NCI-H524 treated with DMSO at 0.1 percent for 48 hours (cell line): Measurements from ENCODE around the gene SLC8A3.
A peak's percentile ranks its signal among the peaks of the same experiment; 100 is the strongest.

Experiments
- DNase-seq: peaks from one replicate; lab custom pipeline; 2025; lab: John Stamatoyannopoulos, UW

The SLC8A3 gene

DNA sequence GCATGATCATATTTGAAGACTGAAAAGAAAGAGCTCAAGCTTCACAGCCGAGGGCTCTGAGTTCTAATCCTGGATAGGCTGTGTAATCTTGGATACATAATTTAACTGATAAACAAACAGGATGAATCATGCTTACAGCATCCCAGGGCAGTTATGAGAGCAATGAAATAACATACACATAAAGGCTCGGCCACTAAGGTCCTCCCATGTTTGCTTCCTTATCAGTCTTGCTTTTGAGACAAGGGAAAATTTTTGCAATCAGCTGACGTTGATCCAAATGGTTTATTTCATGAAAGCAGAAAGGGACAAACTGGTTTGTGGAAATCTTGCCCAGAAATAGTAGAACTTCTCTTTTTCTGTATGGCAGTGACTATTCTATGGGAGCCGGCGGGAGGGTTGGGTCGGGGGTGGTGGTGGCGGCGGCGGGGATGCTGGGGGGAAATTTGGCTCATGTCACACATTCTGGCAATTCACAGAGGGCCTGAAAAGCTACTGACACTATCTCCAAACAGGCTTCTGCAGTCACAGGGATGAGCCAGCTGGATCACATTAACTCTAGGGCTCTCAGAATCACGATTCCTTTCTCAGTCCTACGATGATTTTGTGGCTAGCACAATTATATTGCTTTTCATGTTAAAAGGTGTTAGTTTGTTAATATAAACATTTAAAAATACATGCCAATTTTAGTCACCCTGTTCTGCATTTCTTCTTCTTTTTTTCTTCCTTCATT is 124.5 kb downstream of the SLC8A3 start:
- no peak for DNase-seq

DNA sequence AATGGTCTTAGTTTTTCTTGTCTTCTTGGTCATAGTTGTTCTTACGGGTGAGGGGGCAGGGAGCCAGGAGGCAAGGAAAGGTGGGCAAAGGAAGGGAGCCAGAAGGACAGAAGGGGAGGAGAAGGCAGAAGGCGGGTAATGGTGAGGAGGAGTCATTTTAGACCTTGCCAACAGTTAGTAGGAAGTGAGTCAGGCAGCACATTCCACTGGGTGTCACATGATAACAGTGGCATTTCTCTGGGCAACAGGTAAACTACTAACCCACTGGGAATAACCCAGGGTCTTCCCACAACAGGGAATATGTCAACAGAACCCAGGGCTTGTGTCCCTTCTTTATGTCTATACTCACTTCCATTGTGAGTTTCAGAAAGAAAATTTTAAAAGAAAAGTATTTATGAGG is 127.6 kb downstream of the SLC8A3 start:
- DNase-seq, result no peak

DNA sequence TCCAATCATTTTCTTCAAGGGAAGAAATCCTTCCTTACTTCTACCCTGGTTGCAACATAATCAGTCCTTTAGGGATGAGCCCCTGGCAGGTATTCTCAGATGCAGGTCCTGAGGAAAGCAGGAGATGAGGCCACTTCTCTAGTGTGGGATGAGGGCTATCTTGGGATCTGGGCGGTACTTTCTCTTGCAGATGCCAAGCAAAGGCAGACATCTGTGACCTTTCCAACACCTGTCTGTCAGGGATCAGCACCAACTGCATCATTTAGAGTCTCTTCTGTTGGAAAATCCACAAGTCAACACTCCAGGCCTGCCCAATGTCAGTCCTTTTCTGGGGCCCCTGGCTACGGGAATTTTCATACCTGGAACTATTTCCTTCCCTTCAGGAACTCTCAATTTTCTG is 129.2 kb downstream of the SLC8A3 start:
- DNase-seq, result no peak

DNA sequence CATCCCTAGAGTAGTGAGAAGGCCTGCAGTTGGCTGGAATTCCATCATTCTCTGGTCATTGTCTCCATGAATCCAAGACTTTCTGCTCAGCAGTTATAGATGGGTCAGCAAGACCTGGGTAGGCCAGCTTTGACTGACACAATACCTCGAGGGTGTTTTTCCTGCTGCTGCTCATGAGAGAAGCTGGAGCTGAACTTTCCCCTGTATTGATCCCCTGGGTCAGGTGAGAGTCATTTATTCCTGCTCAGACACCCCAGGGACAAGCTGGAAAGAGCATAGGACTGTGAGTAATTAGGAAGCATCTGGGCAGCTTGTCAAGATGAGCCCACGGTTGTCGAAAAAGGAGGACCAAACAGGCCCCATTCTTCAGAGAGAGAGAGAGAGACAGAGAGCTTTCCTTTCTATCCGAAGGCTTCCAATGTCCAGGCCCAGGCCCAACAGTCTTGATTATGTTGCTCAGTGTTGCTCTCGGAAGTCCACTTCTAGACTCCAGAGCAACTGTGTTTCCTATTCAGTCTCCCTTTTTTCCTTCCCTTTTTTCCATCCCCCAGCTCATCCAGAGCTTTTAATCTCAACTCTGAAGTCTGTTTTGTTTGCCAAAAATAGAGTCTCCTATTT is 131.1 kb downstream of the SLC8A3 start:
- no peak for DNase-seq

DNA sequence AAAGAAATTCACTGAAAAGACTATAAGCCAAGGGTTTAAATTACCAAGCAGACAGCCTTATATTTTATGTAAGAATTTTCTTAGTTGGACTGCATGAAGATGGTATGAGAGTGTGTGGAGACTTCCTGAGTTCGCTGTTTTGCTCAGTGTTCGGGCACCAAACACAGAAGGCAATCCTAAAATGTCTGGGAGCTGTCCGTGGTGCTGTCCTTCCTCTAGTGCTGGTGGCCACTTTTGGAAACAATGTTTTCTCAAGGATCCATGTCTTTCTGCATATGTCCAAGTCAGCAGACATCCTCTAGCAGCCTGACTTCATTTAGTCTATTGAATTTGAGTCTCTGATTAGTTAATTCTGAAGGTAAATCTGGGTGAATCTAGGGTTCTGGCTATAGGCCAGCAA is 135.8 kb downstream of the SLC8A3 start:
- no peak for DNase-seq

DNA sequence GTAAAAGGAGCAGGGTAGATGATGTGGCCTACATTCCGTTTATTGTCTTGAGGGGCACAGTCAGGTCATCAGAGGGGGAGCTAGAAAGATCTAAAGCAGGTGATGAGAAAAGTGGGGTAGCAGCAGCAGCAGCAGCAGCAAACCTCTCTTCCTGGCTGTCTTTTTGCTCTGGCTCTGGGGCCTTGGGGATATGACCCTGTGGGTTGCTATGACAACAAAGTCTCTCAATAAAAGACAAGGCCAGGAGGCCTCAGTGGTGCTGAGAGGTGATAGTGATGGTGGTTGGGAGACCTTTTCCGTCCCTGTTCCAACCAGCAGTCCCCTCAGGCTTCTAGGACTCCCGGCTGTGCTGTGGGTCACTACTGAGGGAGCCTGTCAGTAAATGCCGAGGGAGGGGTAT is 138.6 kb downstream of the SLC8A3 start:
- no peak for DNase-seq

DNA sequence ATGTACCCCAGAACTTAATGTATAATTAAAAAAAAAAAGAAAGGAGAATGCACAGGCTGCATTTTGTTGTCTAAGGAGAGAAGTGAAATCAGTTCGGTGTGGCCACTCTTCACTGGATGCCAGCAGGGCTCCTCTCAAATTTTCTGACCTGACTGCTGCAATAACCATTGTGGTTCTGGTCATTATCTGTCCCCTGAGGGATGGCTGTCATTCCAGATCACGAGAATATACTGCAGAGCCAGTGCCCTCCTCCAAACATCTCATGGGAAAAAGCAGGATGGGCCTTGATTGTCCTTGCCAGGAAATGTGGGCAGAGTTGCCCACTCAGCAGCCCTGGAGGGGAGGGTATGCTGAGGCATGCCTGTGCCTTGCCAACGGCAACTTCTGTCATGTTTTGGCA is 139.1 kb downstream of the SLC8A3 start:
- no peak for DNase-seq

DNA sequence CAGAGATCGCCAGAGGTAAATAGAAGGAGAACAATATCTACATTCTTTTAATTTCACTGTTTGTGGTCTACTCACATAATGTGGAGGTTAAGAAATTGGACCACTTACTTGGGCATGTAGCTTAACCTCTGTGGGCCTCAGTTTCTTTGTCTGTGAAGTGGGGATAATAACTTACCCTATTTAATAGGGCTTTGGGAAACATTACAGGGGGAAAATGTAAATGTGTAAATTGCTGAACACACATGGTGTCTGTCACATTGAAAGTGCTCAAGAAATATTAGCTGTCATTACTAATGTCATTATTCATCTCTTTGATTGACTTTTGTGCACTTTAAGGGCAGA is 140.5 kb downstream of the SLC8A3 start:
- no peak for DNase-seq

DNA sequence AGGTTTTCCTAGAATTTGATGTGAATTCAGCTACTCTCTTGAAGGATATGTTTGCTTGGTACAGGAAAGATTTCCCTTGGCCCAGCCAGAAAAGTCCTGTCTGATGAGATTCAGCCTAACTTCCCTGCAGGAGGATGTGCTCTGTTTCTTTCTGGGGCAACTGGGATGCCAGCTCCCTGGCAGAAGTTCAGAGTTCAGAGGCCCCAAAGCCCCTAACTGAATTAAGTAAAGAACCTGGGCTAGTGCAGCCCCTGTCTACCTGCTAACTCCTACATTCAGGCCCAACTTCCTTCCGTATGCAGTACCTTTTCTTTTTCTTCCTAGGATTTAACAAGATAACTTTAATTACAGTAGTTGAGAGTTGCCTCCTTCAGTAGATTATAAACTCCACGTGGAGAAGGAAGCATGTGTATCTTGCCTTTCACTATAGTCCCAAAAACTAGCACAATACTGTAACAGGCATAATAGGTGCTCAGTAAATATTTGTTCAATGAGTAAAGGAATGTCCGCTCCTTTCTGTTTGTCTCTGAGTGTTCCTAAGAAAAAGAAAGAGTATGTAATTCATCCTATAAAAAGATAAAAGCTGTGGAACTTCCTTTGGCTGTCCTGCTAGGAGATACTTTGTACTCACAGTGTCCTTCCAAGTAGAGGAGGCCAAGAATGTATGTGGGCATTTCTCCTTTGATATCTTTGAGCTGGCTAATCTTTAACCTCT is 141.0 kb downstream of the SLC8A3 start:
- no peak for DNase-seq

DNA sequence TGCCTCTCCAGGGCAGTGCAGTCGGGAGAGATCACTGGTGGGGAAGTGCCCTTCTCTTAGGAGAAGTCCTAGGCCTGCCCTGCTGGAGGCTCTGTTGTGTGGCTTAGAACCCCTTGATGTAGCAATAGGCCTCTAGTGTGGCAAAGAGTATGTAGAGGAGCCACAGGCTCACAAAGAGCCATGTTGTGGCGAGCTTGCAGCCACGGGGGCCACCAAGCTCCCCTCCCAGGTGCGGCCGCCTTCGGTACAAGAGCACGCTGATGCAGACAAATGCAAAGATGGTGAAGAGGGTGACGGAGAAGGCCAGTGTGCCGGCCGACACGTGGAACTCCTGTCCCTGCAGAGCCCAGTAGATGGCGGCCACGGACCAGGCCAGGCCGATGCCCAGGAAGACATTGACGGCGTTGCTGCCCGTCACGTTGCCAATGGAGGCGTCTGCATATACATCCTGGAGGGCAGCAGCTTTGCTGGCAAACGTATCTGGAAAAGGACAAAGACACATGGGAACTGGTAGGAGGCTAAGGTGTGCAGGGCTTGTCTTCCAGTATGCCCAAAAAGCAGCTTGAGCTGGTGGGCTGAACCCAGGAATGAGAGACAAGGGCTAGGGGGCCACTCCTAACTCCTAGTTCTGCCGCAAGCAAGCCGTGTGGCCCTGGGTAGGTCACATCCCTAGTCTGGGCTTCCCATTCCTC is 142.8 kb downstream of the SLC8A3 start:
- peak; percentile 73 for DNase-seq

DNA sequence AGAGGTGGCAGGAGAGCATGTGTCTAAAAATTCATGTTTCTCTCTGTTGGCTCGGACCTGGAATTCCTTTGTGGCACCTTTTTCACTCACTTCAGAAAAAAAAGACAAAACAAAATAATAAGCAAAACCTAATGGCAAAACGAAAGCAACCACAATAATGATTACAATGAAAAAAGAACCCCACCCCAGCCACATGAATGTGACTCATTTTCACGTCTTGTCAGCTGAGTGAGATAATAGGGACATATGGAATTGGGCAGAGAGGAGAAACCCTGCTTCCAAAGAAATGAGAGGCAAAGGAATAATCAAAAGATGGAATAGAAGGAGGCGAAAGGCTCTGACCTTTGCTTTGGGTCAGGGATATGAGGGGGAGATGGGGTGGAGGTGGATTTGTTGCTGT is 143.4 kb downstream of the SLC8A3 start:
- no peak for DNase-seq

DNA sequence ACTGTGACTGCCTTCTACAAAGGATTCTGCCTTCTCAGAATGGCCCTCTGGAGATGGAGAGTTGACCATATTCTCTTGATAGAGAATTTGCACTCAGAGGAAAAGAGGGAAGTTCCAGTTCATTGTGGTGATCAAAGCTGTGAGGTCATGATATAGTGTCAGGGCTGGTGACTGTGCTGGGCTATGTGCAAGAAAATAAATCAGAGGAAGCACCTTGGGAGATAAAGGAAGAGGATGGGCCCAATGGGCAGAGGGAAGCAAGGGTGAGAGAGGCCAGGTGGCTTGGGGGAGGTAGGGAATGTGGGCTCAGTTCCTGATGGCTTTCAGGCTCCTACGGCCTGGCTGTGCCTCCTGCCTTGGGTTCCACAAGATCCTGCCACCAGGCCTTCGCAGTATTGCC is 145.8 kb downstream of the SLC8A3 start:
- no peak for DNase-seq

DNA sequence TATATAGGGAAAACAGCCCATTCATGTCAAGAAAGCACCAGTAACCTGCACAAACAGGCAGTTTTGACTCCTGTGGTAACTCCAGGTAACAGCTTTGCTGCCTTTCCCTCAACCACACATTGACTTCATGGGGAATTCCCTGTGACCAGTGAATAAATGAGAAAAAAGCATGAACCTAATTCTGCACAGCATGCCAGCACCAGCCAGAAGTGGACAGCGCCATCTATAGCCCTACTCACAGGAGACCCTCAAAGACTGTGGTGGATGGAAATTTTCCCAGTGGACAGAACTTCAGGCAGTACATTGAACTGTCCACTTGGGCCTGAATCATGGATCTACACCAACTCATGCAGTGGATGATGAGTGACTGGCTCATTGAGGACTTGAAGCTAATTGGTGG is 152.1 kb downstream of the SLC8A3 start:
- no peak for DNase-seq

DNA sequence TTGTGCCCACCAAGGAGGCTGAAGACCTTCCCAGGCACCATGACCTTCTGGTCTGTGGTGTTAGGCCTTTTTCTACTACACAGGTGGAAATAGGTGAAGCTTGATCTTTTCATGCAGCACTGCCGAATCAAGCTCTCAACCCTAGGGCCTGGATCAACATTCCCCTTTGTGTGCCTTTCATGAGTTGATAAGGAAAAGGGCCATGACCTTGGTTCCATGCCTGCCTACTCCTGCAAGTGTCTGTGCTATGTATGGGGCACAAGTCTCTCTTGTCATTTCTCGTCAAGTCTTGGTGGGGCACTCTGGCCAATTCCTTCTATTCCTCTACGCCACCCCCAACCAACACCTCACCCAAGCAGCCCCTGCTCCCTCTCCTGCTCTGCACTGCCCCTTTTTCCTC is 154.5 kb downstream of the SLC8A3 start:
- no peak for DNase-seq

DNA sequence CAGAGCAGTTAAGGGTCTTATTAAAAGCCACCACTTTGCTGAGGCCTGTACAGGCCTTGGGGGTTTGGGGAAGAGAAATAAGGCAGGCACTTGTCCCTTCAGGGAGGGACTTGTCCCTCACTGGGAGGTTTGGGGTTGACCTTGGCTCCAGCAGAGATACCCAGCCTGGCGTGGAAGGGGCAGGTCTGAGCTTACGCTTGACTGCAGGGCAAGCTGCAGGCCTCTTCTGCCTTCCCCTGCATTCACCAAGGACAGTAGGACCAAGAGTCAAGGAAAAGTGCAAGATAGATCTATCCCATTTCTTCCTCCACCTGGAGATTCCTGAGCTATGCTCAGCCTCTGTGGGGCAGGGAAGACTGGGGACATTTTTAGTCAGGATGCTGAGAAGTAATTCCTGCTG is 155.2 kb downstream of the SLC8A3 start:
- no peak for DNase-seq

DNA sequence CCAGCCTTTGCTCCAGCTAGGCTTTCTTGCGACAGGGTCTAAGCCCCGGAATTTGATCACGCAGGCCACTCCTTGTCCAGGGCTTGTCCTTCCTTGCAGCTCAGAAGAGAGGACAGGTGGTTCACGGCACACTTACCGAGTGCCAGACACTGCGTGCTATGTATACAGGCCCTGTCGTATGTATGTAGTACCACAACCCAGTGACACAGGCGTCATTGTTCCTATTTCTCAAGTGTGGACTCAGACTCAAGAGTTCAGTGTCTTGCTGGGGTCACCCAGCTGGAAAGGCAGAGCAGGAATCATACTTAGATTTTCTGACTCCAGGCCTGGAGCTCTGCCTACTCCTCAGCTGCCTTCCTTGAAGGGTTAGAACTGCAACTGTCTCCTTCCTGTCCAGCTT is 155.6 kb downstream of the SLC8A3 start:
- no peak for DNase-seq

DNA sequence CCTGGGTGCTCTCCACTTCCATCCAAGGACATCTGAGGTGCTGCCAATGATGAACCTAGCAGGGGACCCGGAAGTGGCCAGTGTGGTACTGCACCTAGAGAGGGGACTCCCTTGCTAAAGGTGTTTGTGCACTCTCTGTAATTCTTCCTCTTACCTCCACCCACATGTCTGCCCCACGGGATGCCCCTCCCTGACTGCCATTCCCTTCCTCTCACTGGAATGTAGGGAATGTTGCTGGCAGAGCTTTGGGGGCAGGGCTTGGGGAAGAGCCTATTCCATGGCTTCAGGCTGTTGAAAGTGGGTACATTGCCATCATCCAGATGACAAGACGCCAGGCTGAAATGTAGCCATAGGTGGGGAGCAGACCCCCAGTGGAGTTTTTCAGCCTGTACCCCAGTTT is 156.3 kb downstream of the SLC8A3 start:
- no peak for DNase-seq

DNA sequence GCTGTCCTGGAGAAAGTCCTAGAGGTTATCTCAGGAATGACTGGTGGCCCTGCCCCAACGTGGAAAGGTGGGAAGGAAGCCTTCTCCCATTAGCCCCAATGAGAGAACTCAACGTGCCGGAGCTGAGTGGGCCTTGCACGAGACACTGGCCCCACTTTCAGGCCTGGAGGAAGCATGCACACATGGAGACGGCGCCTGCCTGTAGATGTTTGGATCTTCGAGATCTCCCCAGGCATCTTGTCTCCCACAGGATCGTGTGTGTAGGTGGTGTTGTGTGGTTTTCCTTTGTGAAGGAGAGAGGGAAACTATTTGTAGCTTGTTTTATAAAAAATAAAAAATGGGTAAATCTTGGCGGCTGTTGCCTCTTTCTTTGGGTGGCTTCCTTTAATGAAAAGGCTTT is 156.7 kb downstream of the SLC8A3 start:
- DNase-seq, result no peak

DNA sequence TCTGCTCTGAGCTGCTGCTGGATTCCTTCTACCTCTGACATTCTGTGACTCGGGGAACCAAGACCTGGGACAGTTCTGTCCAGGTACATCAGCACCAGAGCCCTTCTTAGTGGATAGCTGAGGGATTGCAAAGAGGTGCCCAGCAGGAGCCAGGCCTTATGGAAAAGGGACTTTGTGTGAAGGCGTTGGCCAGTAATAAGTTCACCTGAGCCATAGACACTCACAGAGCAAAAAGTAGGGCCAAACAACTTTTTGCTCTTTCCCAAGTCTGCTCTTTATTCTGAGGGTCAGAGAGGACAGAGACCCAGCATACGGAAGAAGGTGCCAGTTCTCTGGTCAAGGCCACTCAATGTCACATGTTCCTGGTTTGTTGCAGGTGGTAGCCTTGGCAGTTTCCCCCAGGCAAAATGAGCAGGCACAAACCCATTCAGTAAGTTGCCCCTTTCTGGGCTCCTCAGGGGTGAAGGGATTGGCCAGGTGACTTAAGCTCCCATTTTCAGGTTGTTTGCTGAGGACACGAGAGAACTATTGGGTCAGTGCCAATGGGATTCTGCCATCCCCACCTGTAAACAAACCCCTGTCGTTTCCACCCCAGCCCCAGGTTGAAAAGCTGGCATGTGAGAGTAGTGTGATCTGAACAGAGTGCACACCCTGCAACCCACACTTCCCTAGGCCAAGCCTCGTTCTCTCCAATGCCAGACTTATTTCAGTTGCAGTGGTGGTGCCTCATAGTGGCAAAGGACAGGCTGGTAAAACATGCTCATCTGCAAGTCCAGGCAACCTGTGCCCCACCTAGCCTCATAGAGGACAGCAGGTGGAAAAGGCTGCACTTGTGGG is 159.2 kb downstream of the SLC8A3 start:
- DNase-seq, result no peak

DNA sequence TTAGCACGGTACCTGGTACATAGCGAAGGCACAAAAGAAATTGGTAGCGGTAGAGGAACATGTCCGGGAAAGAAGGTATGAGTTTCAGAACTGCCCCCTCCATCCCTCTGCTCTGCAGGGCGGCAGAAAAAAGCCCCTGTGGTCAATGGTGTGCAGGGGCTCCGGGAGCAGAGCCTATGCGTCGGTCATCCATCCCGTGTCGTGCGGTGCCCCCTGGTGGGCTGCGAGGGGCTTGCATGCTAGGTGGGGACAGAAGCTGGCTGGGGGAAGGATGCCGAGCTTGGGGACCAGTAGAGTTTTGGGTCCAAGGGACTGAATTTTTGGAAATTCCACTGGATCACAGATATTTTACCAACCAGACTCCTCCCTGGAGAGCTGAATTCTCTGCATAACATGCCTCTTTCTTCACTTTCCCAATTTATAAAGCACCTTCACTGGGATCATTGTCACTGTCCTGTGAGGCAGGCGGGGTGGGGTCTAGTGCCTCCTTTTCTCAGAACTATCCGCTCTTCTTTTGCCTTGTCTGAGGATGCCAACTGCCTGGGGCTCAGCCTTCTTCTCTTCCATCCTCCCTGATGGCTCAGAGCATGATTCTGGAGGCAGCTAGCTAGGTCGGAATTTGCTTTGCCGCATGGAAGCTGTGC is 160.8 kb downstream of the SLC8A3 start:
- peak; percentile 24 for DNase-seq

DNA sequence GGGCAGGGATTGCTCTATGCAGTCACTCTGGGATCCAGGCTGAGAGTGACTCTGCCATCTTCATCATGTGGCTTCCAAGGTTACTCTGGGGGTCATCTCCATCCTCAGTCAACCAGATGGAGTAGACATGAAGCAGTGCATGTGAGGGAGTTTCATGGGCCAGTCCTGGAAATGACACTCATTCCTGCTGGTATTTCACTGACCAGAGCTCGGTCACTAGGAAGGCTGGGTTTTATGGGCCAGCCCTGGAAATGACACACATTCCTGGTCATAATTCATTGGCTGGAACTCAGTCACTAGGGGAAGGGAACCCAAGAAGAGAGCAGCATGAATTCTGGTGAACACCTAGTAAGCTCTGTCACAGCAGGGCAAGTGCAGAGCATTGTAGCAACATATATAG is 164.9 kb downstream of the SLC8A3 start:
- no peak for DNase-seq
